Smooth muscle cell (in vitro differentiated cells): ENCODE data around the gene MSH4. TPM values are rescaled to one million over a fixed set of nuclear protein-coding genes. Genes with fewer than 3 reads are reported as not detected.
"Not testable (repeated sequence)": the region's sequence is repeated elsewhere in the genome, so short reads cannot be mapped to it uniquely, and the experiment has no call there.

Source experiments
- DNase-seq: peaks from one replicate; lab custom pipeline; 2025; ENCODE audit not compliant: unreplicated experiment; lab: John Stamatoyannopoulos, UW
- H2AFZ ChIP-seq: fragments of 200-600 bp; sonication (generic); 2 replicates; pipeline ENCODE4 v1.6.0; 2016; ENCODE audit warnings: antibody characterized with exemption, low read depth, mild to moderate bottlenecking
- H3F3A ChIP-seq: fragments of 200-600 bp; sonication (generic); 2 replicates; pipeline ENCODE4 v1.6.0; 2017; ENCODE audit warnings: antibody characterized with exemption, low read depth
- H3K27ac ChIP-seq: fragments of 200-600 bp; sonication (generic); 2 replicates; pipeline ENCODE4 v1.5.1; 2016; ENCODE audit warnings: low read depth, mild to moderate bottlenecking
- H3K27me3 ChIP-seq: fragments of 200-600 bp; sonication (generic); 2 replicates; pipeline ENCODE4 v1.6.1; 2016; ENCODE audit warnings: low read depth, mild to moderate bottlenecking
- H3K36me3 ChIP-seq: fragments of 200-600 bp; sonication (generic); 2 replicates; pipeline ENCODE4 v1.5.1; 2016; ENCODE audit warnings: low read depth
- H3K4me1 ChIP-seq: fragments of 200-600 bp; sonication (generic); 2 replicates; pipeline ENCODE4 v1.5.1; 2016; ENCODE audit warnings: low read depth
- H3K4me2 ChIP-seq: fragments of 200-600 bp; sonication (generic); 2 replicates; pipeline ENCODE4 v1.6.0; 2016; ENCODE audit warnings: mild to moderate bottlenecking
- H3K4me3 ChIP-seq: fragments of 200-600 bp; sonication (generic); 2 replicates; pipeline ENCODE4 v1.5.1; 2016; ENCODE audit warnings: mild to moderate bottlenecking
- H3K79me2 ChIP-seq: fragments of 200-600 bp; sonication (generic); 2 replicates; pipeline ENCODE4 v1.6.0; 2016; ENCODE audit warnings: low read depth, mild to moderate bottlenecking
- H3K9ac ChIP-seq: fragments of 200-600 bp; sonication (generic); 2 replicates; pipeline ENCODE4 v1.6.0; 2016; ENCODE audit warnings: low read depth
- H3K9me3 ChIP-seq: fragments of 200-600 bp; sonication (generic); replicated peaks from 2 replicates; pipeline ENCODE4 v1.5.1; 2016; ENCODE audit warnings: low read depth
- H4K20me1 ChIP-seq: fragments of 200-600 bp; sonication (generic); 2 replicates; pipeline ENCODE4 v1.6.0; 2016; ENCODE audit warnings: low read depth
- CTCF ChIP-seq: fragments of 200-600 bp; sonication (generic); IDR thresholded peaks from 2 replicates; pipeline ENCODE4 v1.5.1; 2017; ENCODE audit warnings: borderline replicate concordance, mild to moderate bottlenecking, antibody characterized with exemption; ENCODE audit not compliant: insufficient read depth, poor library complexity, severe bottlenecking
- WGBS: methylation state at CpG from one replicate; pipeline ENCODE4 v1.1.7; 2016; ENCODE audit warnings: low lambda C conversion rate; 5-methylcytosine and 5-hydroxymethylcytosine counted together
- polyA plus RNA-seq: library from polyadenylated mRNA; unstranded; fragments of >200 nt; fragmentation: Nextera tagmentation; extraction: Ambion mirVana; gene quantifications from 2 replicates; pipeline ENCODE4 v1.2.1, GENCODE V29; 2016
- total RNA-seq: library from RNA; depleted of rRNA; stranded (reverse); fragments of >200 nt; gene quantifications from 2 replicates; pipeline ENCODE4 v1.2.3, GENCODE V29; 2014

The MSH4 gene
- total and polyA plus RNA-seq, 2 experiments from 2014 or later = not detected

GRCh38 chr1:75778694-75779093 lies 18.0 kb upstream of the MSH4 start:
- not testable (repeated sequence) for DNase-seq, H3K27ac ChIP-seq, H3K27me3 ChIP-seq, H3K9ac ChIP-seq, H3K4me3 ChIP-seq, H3K36me3 ChIP-seq, H3K4me1 ChIP-seq, H3F3A ChIP-seq, H2AFZ ChIP-seq, H3K4me2 ChIP-seq, H4K20me1 ChIP-seq, H3K9me3 ChIP-seq, H3K79me2 ChIP-seq
- 94% methylated on average over 5 of the region's 5 CpGs for WGBS

GRCh38 chr1:75780183-75780582 lies 16.5 kb upstream of the MSH4 start:
- not testable (repeated sequence) for H3K9me3 ChIP-seq, H3K36me3 ChIP-seq, H3K4me1 ChIP-seq, H3K4me2 ChIP-seq, DNase-seq, H3F3A ChIP-seq, H3K9ac ChIP-seq, H4K20me1 ChIP-seq, H3K27me3 ChIP-seq, H3K79me2 ChIP-seq, H2AFZ ChIP-seq, H3K27ac ChIP-seq, H3K4me3 ChIP-seq
- WGBS = 85% methylated on average over 4 of the region's 4 CpGs

GRCh38 chr1:75783920-75784319 lies 12.8 kb upstream of the MSH4 start:
- not testable (repeated sequence) for H3K36me3 ChIP-seq, H3K4me2 ChIP-seq, H3K27ac ChIP-seq, H3K9me3 ChIP-seq, H3K9ac ChIP-seq, H2AFZ ChIP-seq, H3K27me3 ChIP-seq, DNase-seq, H3K4me3 ChIP-seq
- H4K20me1 ChIP-seq = peaks cover 24% of the 10 kb centered on the region
- H3K79me2 ChIP-seq = peaks cover 29% of the 10 kb centered on the region
- H3F3A ChIP-seq = peaks cover 18% of the 10 kb centered on the region
- H3K4me1 ChIP-seq = peaks cover 21% of the 10 kb centered on the region
- 99% methylated on average over 4 of the region's 4 CpGs for WGBS

- H3K27ac ChIP-seq = peak overlapping the region; percentile 58
- H3K9ac ChIP-seq = peak overlapping the region; percentile 82
- peak overlapping the region; percentile 100 for H3K4me2 ChIP-seq
- H3K36me3 ChIP-seq = no peaks in the 10 kb centered on the region
- no peaks in the 10 kb centered on the region for H3K27me3 ChIP-seq
- TF ChIP-seq CTCF = no peak
- peak overlapping the region; percentile 70 for H3K4me3 ChIP-seq
- peaks cover 21% of the 10 kb centered on the region for H3F3A ChIP-seq
- peaks cover 44% of the 10 kb centered on the region for H3K79me2 ChIP-seq
- H3K9me3 ChIP-seq = no peaks in the 10 kb centered on the region
- H3K4me1 ChIP-seq = peaks cover 29% of the 10 kb centered on the region
- no peak for DNase-seq
- WGBS = 14% methylated on average over 9 of the region's 9 CpGs
- peaks cover 39% of the 10 kb centered on the region for H4K20me1 ChIP-seq
- H2AFZ ChIP-seq = peak overlapping the region; percentile 99
Measured at GRCh38 chr1:75785320-75785982, 11.2 kb upstream of the MSH4 start.

GRCh38 chr1:75785983-75786853 lies 10.5 kb upstream of the MSH4 start, which contains the start of gene RABGGTB:
Gene RABGGTB (plus strand): TSS chr1:75786256. CDS start chr1:75786272, 16 bp downstream.
- peaks cover 52% of the 10 kb centered on the region for H3K79me2 ChIP-seq
- H3K36me3 ChIP-seq = peaks cover 5% of the 10 kb centered on the region
- no peak for TF ChIP-seq CTCF
- H3K9me3 ChIP-seq = no peaks in the 10 kb centered on the region
- peaks cover 29% of the 10 kb centered on the region for H3K4me1 ChIP-seq
- peak; percentile 66 for DNase-seq
- peaks cover 24% of the 10 kb centered on the region for H3F3A ChIP-seq
- under 1% methylated on average over 28 of the region's 28 CpGs for WGBS
- peak within 1 kb of the TSS; percentile 58 for H3K27ac ChIP-seq
- H2AFZ ChIP-seq = peak within 1 kb of the TSS; percentile 99
- H3K27me3 ChIP-seq = no peaks in the 10 kb centered on the region
- peak within 1 kb of the TSS; percentile 70 for H3K4me3 ChIP-seq
- H4K20me1 ChIP-seq = peaks cover 47% of the 10 kb centered on the region
- H3K4me2 ChIP-seq = peak within 1 kb of the TSS; percentile 100
- peak within 1 kb of the TSS; percentile 82 for H3K9ac ChIP-seq
